ENCODE measurements around the gene ZXDB. TPM values are rescaled to one million over a fixed set of nuclear protein-coding genes. Genes with fewer than 3 reads are reported as not detected.

The ZXDB gene
- total and polyA plus RNA-seq, 10 of the 15 experiments (the other 5 are each of a cell fraction or from before 2014, with no cell fraction given) = 0.47 to 8.1 (median 2.9) TPM

- CTCF ChIA-PET = no interaction called here
Observed at GRCh38 chrX:57607295-57608187, 15.7 kb downstream of the ZXDB start.

More at GRCh38 chrX:57607295-57608187, 15.7 kb downstream of the ZXDB start:
- DNase-seq (ENCODE audit: low read depth, low spot score) = no peak
- POLR2A ChIA-PET = no interaction called here
- 38% methylated on average over 18 of the region's 18 CpGs for WGBS (ENCODE audit: insufficient coverage, insufficient replicate concordance, low lambda C conversion rate, missing lambda C conversion rate)
- Histone ChIP-seq H3K36me3 (ENCODE audit: control insufficient read depth in 2 of 2, insufficient read depth in 2 of 2, low read length in 1 of 2) (no peaks in the 10 kb centered on the region), H3K27ac (ENCODE audit: control insufficient read depth, insufficient read depth) (no peak overlapping the region), H3K27me3 (replicated peaks in 1 of 2; ENCODE audit: control insufficient read depth in 2 of 2, insufficient read depth in 2 of 2, low read length in 1 of 2) (no peaks in the 10 kb centered on the region), H2AFZ (ENCODE audit: control insufficient read depth, low read depth, low read length) (no peak overlapping the region), H3K4me1 (ENCODE audit: control insufficient read depth, insufficient read depth, low read length) (no peaks in the 10 kb centered on the region), H3K9ac (ENCODE audit: control insufficient read depth, insufficient read depth, low read length) (no peak overlapping the region), H3K4me3 (no peak overlapping the region), H3K9me3 (replicated peaks; ENCODE audit: control insufficient read depth, insufficient read depth, low read length) (no peaks in the 10 kb centered on the region), H3K4me2 (ENCODE audit: control insufficient read depth, insufficient read depth) (no peak overlapping the region), H3K79me2 (ENCODE audit: control insufficient read depth, insufficient read depth, low read length) (no peaks in the 10 kb centered on the region), H4K20me1 (ENCODE audit: control insufficient read depth, insufficient read depth) (no peaks in the 10 kb centered on the region)
- SMC1A ChIA-PET (ENCODE audit: uncharacterized antibody, unreplicated experiment) = no interaction called here
- in situ Hi-C loops (cut with MboI) = no loop called here
- FAIRE-seq = no peak
- no TSS peak for BruUV-seq (replicated peaks)
- ATAC-seq = no peak
- RAD21 ChIA-PET (ENCODE audit: unreplicated experiment) = no interaction called here
- intact Hi-C loops (cut with micrococcal nuclease; ENCODE audit: unreplicated experiment) = no loop called here
- TF ChIP-seq IKZF2 (IDR thresholded peaks at IDR 0.05) (no peak), CREB1 (IDR thresholded peaks at IDR 0.05; ENCODE audit: low read depth) (no peak), ZBED1 (IDR thresholded peaks at IDR 0.05; ENCODE audit: borderline replicate concordance) (no peak), PBX3 (IDR thresholded peaks at IDR 0.05; ENCODE audit: insufficient replicate concordance, low read depth, low read length) (no peak), ASH2L (IDR thresholded peaks at IDR 0.05; ENCODE audit: borderline replicate concordance, low read depth) (no peak), TBL1XR1 (IDR thresholded peaks at IDR 0.05; ENCODE audit: low read depth, low read length) (no peak), RAD51 (IDR thresholded peaks at IDR 0.05) (no peak), IRF3 (IDR thresholded peaks at IDR 0.05) (no peak), SREBF2 (IDR thresholded peaks at IDR 0.05; ENCODE audit: low read length) (no peak), SMARCA5 (IDR thresholded peaks at IDR 0.05) (no peak), ZZZ3 (IDR thresholded peaks at IDR 0.05; ENCODE audit: control insufficient read depth, insufficient read length, low read depth) (no peak), POU2F2 (IDR thresholded peaks at IDR 0.05; ENCODE audit: borderline replicate concordance, low read depth, low read length) (no peak), SMAD1 (IDR thresholded peaks at IDR 0.05; ENCODE audit: low read depth, partially characterized antibody) (no peak), ZNF592 (IDR thresholded peaks at IDR 0.05) (no peak)
